Gastroesophageal sphincter (tissue), 4 donors: Measurements from ENCODE around the gene CEP112. TPM values are rescaled to one million over a fixed set of nuclear protein-coding genes. Genes with fewer than 3 reads are reported as not detected.

Experiments used
- ATAC-seq: fragments of 150-250 bp; one replicate; pipeline ENCODE4 v1.9.1; 2016; ENCODE audit warnings: mild to moderate bottlenecking, moderate library complexity
- H3K27ac ChIP-seq, 4 donors: fragments of 200-600 bp; sonication (generic) in 3 of 4; 1 replicate in 3 of 4; 2 replicates in 1 of 4; pipeline ENCODE4 v1.5.1; 2016 to 2019
- H3K27me3 ChIP-seq: fragments of 200-600 bp; sonication (generic); one replicate; pipeline ENCODE4 v1.5.1; 2019
- H3K36me3 ChIP-seq, 2 donors: fragments of 200-600 bp; sonication (generic); one replicate each; pipeline ENCODE4 v1.5.1; 2019; ENCODE audit warnings: control low read depth in 1 of 2
- H3K4me1 ChIP-seq, 3 donors: fragments of 200-600 bp; sonication (generic); 1 replicate in 2 of 3; 2 replicates in 1 of 3; pipeline ENCODE4 v1.5.1; 2016 to 2019; ENCODE audit warnings: control low read depth in 2 of 3
- H3K4me3 ChIP-seq, 2 donors: fragments of 200-600 bp; sonication (generic); one replicate each; pipeline ENCODE4 v1.5.1; 2019; ENCODE audit warnings: mild to moderate bottlenecking in 1 of 2, moderate library complexity in 1 of 2
- H3K9me3 ChIP-seq, 3 donors: fragments of 200-600 bp; sonication (generic); one replicate each; pipeline ENCODE4 v1.5.1; 2017 to 2019; ENCODE audit warnings: control low read depth in 2 of 3
- CTCF ChIP-seq, 4 experiments: fragments of 200-600 bp in 2 of 4; fragments of 450-650 bp in 2 of 4; sonication (generic) in 1 of 4; IDR thresholded peaks; one replicate each; pipeline ENCODE4 v1.5.1; 2017 to 2019; ENCODE audit warnings: antibody characterized with exemption in 4 of 4, mild to moderate bottlenecking in 2 of 4, moderate library complexity in 2 of 4
- EP300 ChIP-seq: sonication (generic); formaldehyde crosslinking; IDR thresholded peaks from one replicate; pipeline ENCODE4 v1.6.1; 2017; ENCODE audit warnings: antibody characterized with exemption, mild to moderate bottlenecking
- POLR2A ChIP-seq, 2 donors: fragments of 450-650 bp; IDR thresholded peaks; one replicate each; pipeline ENCODE4 v1.6.1; 2017; ENCODE audit warnings: antibody characterized with exemption in 2 of 2, mild to moderate bottlenecking in 2 of 2, moderate library complexity in 1 of 2
- POLR2AphosphoS5 ChIP-seq: sonication (generic); formaldehyde crosslinking; IDR thresholded peaks from one replicate; pipeline ENCODE4 v1.6.1; 2017; ENCODE audit warnings: antibody characterized with exemption
- WGBS, 2 donors: methylation state at CpG; one replicate each; pipeline ENCODE4 v1.1.5; 2018; ENCODE audit warnings: low coverage in 1 of 2; 5-methylcytosine and 5-hydroxymethylcytosine counted together
- total RNA-seq, 4 donors: library from RNA; depleted of rRNA; stranded (reverse); fragments of >200 nt; gene quantifications; one replicate each; pipeline ENCODE4 v1.1.0, GENCODE V29; 2016

Gene CEP112
- total RNA-seq, 4 donors from 2014 or later = 21.9 to 38.2 (median 27.0) TPM

GRCh38 chr17:65925606-65926307, 266.2 kb downstream of the CEP112 start:
- no peak for ATAC-seq
- no peaks in the 10 kb centered on the region for H3K9me3 ChIP-seq
- H3K27ac ChIP-seq = peak overlapping the region in 1 of 4 donors; percentile 26
- no peaks in the 10 kb centered on the region for H3K27me3 ChIP-seq
- no peaks in the 10 kb centered on the region for H3K4me1 ChIP-seq
- 75 to 90% methylated on average over 8 of the region's 8 CpGs for WGBS, 2 donors
- TF ChIP-seq POLR2AphosphoS5 (no peak), CTCF (IDR thresholded peaks at IDR 0.05) (no peak), POLR2A (IDR thresholded peaks at IDR 0.05) (no peak), EP300 (no peak)
- peaks cover 0 to 13% of the 10 kb centered on the region in 2 donors for H3K36me3 ChIP-seq
- H3K4me3 ChIP-seq = no peak overlapping the region

DNA sequence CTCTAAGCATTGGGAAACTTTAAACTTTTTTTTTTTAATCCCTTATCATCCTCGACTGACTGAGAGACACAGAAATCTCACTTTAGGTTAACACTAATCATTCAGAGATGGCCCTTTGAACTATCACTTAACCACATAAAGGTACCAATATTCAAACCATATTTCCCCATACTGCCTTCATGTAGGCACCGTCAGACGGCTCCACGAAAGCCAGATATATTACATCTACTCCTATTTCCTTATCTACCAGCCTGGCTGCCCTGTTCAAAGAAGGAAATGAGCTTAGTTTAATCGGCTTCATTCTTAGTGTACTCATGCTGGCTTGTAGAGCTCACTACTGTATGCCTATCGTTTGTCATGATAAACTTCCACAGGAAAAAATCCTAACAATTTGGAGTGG, 270.9 kb downstream of the CEP112 start:
- ATAC-seq = no peak
- no peaks in the 10 kb centered on the region for H3K9me3 ChIP-seq
- H3K4me1 ChIP-seq = no peaks in the 10 kb centered on the region
- TF ChIP-seq CTCF (IDR thresholded peaks at IDR 0.05) = no peak
- TF ChIP-seq POLR2AphosphoS5 = no peak
- no peak for TF ChIP-seq EP300
- TF ChIP-seq POLR2A (IDR thresholded peaks at IDR 0.05) = no peak
- H3K27ac ChIP-seq = no peak overlapping the region
- 77 to 87% methylated on average over 6 of the region's 6 CpGs for WGBS, 2 donors
- H3K4me3 ChIP-seq = no peak overlapping the region
- H3K36me3 ChIP-seq = peaks cover 0 to 2% of the 10 kb centered on the region in 2 donors
- H3K27me3 ChIP-seq = no peaks in the 10 kb centered on the region

DNA sequence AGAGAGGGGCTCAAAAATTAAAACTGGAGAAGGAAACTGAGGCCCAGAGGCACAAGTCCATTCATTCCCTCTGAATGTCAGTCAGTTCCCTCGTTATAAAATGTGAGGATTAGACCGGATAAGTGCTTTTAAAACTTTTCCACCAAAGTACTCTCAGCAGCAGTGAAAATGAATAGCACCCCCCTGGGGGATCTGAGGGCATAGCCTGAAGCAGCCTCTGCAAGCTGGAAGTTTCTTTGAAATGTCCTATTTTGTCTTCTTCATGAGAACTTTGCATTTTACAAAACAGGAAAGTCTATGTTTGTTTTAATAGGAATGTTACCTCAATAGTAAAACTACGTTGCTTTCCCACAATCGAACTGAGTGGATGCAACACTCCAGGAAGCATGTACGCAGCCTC, 273.0 kb downstream of the CEP112 start:
- no peaks in the 10 kb centered on the region for H3K36me3 ChIP-seq
- no peaks in the 10 kb centered on the region for H3K27me3 ChIP-seq
- ATAC-seq = no peak
- H3K4me3 ChIP-seq = no peak overlapping the region
- H3K9me3 ChIP-seq = no peaks in the 10 kb centered on the region
- H3K4me1 ChIP-seq = no peaks in the 10 kb centered on the region
- no peak overlapping the region for H3K27ac ChIP-seq
- TF ChIP-seq CTCF (IDR thresholded peaks at IDR 0.05) (peak in 2 of 4 experiments; percentile 8 to 31), EP300 (no peak), POLR2AphosphoS5 (no peak), POLR2A (IDR thresholded peaks at IDR 0.05) (no peak)
- WGBS, 2 donors = 36 to 54% methylated on average over 2 to 5 of the region's 5 CpGs

- no peaks in the 10 kb centered on the region for H3K4me1 ChIP-seq
- WGBS, 2 donors = 64 to 75% methylated on average over 1 of the region's 1 CpG
- ATAC-seq = no peak
- no peaks in the 10 kb centered on the region for H3K36me3 ChIP-seq
- TF ChIP-seq POLR2AphosphoS5 (no peak), CTCF (IDR thresholded peaks at IDR 0.05) (no peak), EP300 (no peak), POLR2A (IDR thresholded peaks at IDR 0.05) (no peak)
- H3K9me3 ChIP-seq = no peaks in the 10 kb centered on the region
- H3K4me3 ChIP-seq = no peak overlapping the region
- H3K27ac ChIP-seq = no peak overlapping the region
- no peaks in the 10 kb centered on the region for H3K27me3 ChIP-seq
Measured at GRCh38 chr17:65918500-65918899, 273.4 kb downstream of the CEP112 start.

- 73 to 100% methylated on average over 1 to 3 of the region's 6 CpGs for WGBS, 2 donors
- Histone ChIP-seq H3K9me3 (no peaks in the 10 kb centered on the region), H3K36me3 (no peaks in the 10 kb centered on the region), H3K27me3 (no peaks in the 10 kb centered on the region), H3K27ac (no peak overlapping the region), H3K4me1 (no peaks in the 10 kb centered on the region), H3K4me3 (no peak overlapping the region)
- ATAC-seq = no peak
- TF ChIP-seq POLR2A (IDR thresholded peaks at IDR 0.05) = no peak
- no peak for TF ChIP-seq POLR2AphosphoS5
- TF ChIP-seq CTCF (IDR thresholded peaks at IDR 0.05) = no peak
- no peak for TF ChIP-seq EP300
Measured at GRCh38 chr17:65917560-65917959, 274.4 kb downstream of the CEP112 start.
